ENCODE data around the gene FCMR.

GRCh38 chr1:206896261-206896660 lies 25.5 kb downstream of the FCMR start:
- TF ChIP-seq POLR2A (IDR thresholded peaks at IDR 0.05) (no peak), CTCF (IDR thresholded peaks at IDR 0.05) (no peak)
